ENCODE results near the gene RAD52. TPM values are rescaled to one million over a fixed set of nuclear protein-coding genes. Genes with fewer than 3 reads are reported as not detected.

RAD52 gene
- polyA plus RNA-seq, 2 donors: 3.5 to 11.8 TPM

- H3K4me1 ChIP-seq (ENCODE audit: control insufficient read depth in 2 of 2, insufficient read depth in 2 of 2, low read length in 1 of 2): no peaks in the 10 kb centered on the region
- H3K27ac ChIP-seq (ENCODE audit: low read depth in 2 of 2, low read length in 1 of 2): no peak overlapping the region
- H3K9me3 ChIP-seq (ENCODE audit: control insufficient read depth in 2 of 2, insufficient read depth in 1 of 2, low read depth in 1 of 2, low read length in 1 of 2): no peaks in the 10 kb centered on the region
- H3K27me3 ChIP-seq (ENCODE audit: control insufficient read depth in 1 of 2, insufficient read depth in 2 of 2, low read length in 2 of 2): no peaks in the 10 kb centered on the region
- WGBS, 2 donors: 51 to 68% methylated on average over 1 of the region's 1 CpG
- peak overlapping the region in 1 of 2 donors; percentile 52 for H3K4me3 ChIP-seq (ENCODE audit: low read depth in 1 of 2, low read length in 2 of 2)
- H3K36me3 ChIP-seq (ENCODE audit: control insufficient read depth in 2 of 2, insufficient read depth in 2 of 2, low read length in 1 of 2): peaks cover 4 to 18% of the 10 kb centered on the region in 2 donors
These were observed 86.2 kb downstream of the RAD52 start for GRCh38 chr12:863285-863684.

DNA sequence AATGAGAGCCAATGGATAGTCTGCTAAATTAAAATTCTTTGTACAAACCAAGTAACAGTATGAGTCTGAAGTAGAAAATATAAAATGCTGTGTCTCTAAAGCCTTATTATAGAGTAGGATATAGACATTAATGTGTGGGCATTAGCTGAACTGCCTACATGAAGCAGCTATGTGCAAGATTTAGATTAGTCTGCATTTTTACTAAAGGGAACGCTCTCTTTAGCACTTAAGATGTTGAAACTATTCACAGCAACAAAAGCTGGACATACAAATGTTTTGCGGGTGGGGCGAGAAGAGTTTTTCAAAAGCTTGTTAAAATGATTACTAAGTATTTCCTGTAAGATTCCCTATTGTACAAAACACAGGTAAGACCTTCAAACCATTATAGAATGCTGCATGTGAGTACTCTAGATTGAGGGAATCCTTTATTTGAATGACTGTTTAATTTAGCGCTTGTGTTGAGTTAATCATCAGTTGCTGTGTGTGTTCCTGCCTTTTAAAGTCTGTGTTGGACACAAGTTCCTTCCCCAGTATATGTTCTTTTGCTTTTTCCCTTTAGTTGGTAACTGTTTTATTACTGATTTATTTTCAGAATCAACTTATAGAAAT is 87.1 kb downstream of the RAD52 start:
- WGBS, 2 donors: 65 to 75% methylated on average over 4 of the region's 4 CpGs
- H3K27me3 ChIP-seq (ENCODE audit: control insufficient read depth in 1 of 2, insufficient read depth in 2 of 2, low read length in 2 of 2): no peaks in the 10 kb centered on the region
- H3K4me1 ChIP-seq (ENCODE audit: control insufficient read depth in 2 of 2, insufficient read depth in 2 of 2, low read length in 1 of 2): no peaks in the 10 kb centered on the region
- peaks cover 0 to 12% of the 10 kb centered on the region in 2 donors for H3K36me3 ChIP-seq (ENCODE audit: control insufficient read depth in 2 of 2, insufficient read depth in 2 of 2, low read length in 1 of 2)
- H3K4me3 ChIP-seq (ENCODE audit: low read depth in 1 of 2, low read length in 2 of 2): peak overlapping the region in 1 of 2 donors; percentile 52
- no peaks in the 10 kb centered on the region for H3K9me3 ChIP-seq (ENCODE audit: control insufficient read depth in 2 of 2, insufficient read depth in 1 of 2, low read depth in 1 of 2, low read length in 1 of 2)
- H3K27ac ChIP-seq (ENCODE audit: low read depth in 2 of 2, low read length in 1 of 2): peak overlapping the region; percentile 85 to 86

Other genes starting within 250 kb of the RAD52 start
- 10 to 100 TPM; 66.0 to 72.3 TPM for gene WNK1, start 197.1 kb downstream of the RAD52 start, polyA plus RNA-seq
- 1 to 10 TPM; 6.4 to 8.7 TPM for gene ERC1, start 41.5 kb upstream of the RAD52 start, polyA plus RNA-seq